Muscle of leg (tissue), 11 donors: ENCODE data around the gene ARL15. TPM values are rescaled to one million over a fixed set of nuclear protein-coding genes. Genes with fewer than 3 reads are reported as not detected.
A peak's percentile ranks its signal among the peaks of the same experiment; 100 is the strongest.

Experiments used
- DNase-seq: peaks from one replicate; pipeline ENCODE4 v3.0.0; 2013
- H3K27ac ChIP-seq: one replicate; pipeline ENCODE4 v1.5.1; 2013; ENCODE audit warnings: mild to moderate bottlenecking, low read length, control low read depth
- H3K27me3 ChIP-seq: one replicate; pipeline ENCODE4 v1.6.1; 2013; ENCODE audit warnings: low read length; ENCODE audit not compliant: control insufficient read depth, insufficient read depth
- H3K36me3 ChIP-seq: one replicate; pipeline ENCODE4 v1.6.1; 2013; ENCODE audit warnings: low read length; ENCODE audit not compliant: control insufficient read depth, insufficient read depth
- H3K4me1 ChIP-seq: one replicate; pipeline ENCODE4 v1.6.1; 2013; ENCODE audit warnings: low read length; ENCODE audit not compliant: control insufficient read depth, insufficient read depth
- H3K4me3 ChIP-seq: one replicate; pipeline ENCODE4 v1.5.1; 2013; ENCODE audit warnings: low read length, control low read depth
- H3K9me3 ChIP-seq: replicated peaks from 2 replicates; pipeline ENCODE4 v1.6.1; 2013; ENCODE audit warnings: low read depth, low read length; ENCODE audit not compliant: control insufficient read depth
- WGBS: methylation state at CpG from one replicate; pipeline ENCODE4 v1.1.5; 2013; ENCODE audit warnings: missing lambda C conversion rate; ENCODE audit not compliant: insufficient coverage; 5-methylcytosine and 5-hydroxymethylcytosine counted together
- polyA plus RNA-seq, 8 donors: library from polyadenylated mRNA; unstranded; fragments of 120-200 nt; gene quantifications; one replicate each; pipeline versions ENCODE4 v1.2.1 to v1.2.3, GENCODE V29; 2013; ENCODE audit warnings: inconsistent platforms in 1 of 8, low replicate concordance in 1 of 8; ENCODE audit not compliant: insufficient read length in 8 of 8, insufficient read depth in 1 of 8
- total RNA-seq: library from RNA; stranded (reverse); fragments of 120-200 nt; gene quantifications from one replicate; pipeline ENCODE4 v1.2.4, GENCODE V29; 2013

The ARL15 gene
- total and polyA plus RNA-seq, 9 donors, result 18.4 to 37.1 (median 23.8) TPM

DNA sequence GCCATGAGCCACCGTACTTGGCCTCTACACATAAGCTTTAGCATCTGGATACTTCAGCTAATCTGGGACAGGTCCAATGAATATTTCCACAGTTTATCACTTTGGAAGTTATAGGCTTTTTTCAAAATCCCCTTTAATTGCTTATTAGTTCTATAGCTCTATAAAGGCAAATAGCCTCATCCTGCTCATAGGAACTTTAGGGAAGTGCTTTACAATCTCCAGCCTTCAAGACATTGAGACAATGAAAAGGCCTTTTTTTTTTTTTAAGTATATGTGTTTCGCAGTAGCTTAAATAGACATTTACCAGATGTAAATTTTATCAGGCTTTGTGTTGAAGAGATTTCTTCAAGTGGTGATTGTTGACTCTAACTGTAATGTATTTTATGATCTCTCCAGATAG is 224.2 kb downstream of the ARL15 start:
- no peak overlapping the region for H3K27ac ChIP-seq
- no peaks in the 10 kb centered on the region for H3K4me1 ChIP-seq
- no peak for DNase-seq
- H3K4me3 ChIP-seq, result no peak overlapping the region
- H3K36me3 ChIP-seq, result no peaks in the 10 kb centered on the region
- no peaks in the 10 kb centered on the region for H3K27me3 ChIP-seq
- H3K9me3 ChIP-seq, result no peaks in the 10 kb centered on the region
- WGBS, result no CpG with 5 or more reads among the region's 2 CpGs

DNA sequence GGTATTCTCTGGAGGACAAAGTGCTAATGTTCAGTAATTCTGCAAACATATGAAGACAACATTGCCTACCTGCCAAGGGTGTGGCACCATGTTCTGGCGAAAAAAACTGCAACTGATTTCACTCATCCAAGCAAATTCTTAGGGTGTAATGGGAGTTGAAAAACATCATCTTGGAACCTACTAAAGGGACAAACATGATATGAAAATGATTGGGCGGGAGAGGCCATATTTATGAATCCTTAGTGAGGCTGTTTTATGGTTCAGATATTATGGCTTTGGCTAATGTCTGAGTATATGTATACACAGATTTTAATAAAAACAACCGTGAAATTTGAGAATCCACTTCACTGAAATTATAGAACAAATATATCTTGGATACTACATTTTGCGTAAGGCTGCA is 225.7 kb downstream of the ARL15 start:
- Histone ChIP-seq H3K4me1 (no peaks in the 10 kb centered on the region), H3K36me3 (no peaks in the 10 kb centered on the region), H3K27ac (no peak overlapping the region), H3K9me3 (no peaks in the 10 kb centered on the region), H3K4me3 (no peak overlapping the region), H3K27me3 (no peaks in the 10 kb centered on the region)
- WGBS, result no CpG with 5 or more reads among the region's 4 CpGs
- DNase-seq, result peak; percentile 66

DNA sequence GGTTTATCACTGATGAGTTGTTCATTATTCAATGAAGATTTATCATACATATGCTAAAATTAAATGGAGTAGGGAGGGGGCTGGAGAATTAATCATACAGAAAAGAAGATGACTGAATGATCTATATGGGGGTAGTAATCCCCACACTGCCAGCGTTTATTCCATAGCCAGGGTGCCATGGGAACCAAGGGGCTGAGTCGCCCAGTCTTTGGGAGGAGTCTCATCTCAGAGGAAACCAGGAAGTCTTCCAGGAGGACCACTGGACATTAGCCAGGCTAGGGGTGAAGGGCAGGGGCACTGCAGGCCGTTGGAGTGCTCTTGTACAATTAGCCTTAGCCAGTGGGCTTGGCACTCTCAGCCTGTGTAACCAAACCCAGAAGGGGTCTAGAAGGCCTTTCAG is 226.5 kb downstream of the ARL15 start:
- 42% methylated on average over 3 of the region's 3 CpGs for WGBS
- no peak overlapping the region for H3K27ac ChIP-seq
- H3K4me3 ChIP-seq, result no peak overlapping the region
- no peaks in the 10 kb centered on the region for H3K36me3 ChIP-seq
- no peaks in the 10 kb centered on the region for H3K27me3 ChIP-seq
- H3K4me1 ChIP-seq, result no peaks in the 10 kb centered on the region
- DNase-seq, result no peak
- H3K9me3 ChIP-seq, result no peaks in the 10 kb centered on the region

DNA sequence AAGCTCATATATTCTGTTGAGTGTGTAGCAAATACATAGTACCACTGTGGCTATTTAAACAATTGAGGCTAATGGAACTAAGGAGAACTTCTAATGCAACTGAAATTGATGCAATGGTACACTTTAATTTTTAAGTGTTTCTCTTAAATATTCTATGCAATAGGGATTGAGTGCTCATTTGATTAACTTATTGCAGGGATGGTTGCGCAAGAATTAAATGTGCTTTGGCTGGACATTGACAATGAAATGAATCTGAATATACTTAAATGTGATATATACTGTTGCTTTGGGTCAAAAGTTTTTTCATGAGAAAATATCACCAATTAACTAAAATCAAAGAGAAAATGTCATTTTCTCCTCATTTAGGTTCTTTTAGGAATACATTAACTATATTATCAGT is 227.1 kb downstream of the ARL15 start:
- Histone ChIP-seq H3K9me3 (no peaks in the 10 kb centered on the region), H3K36me3 (no peaks in the 10 kb centered on the region), H3K4me3 (no peak overlapping the region), H3K27me3 (no peaks in the 10 kb centered on the region), H3K27ac (no peak overlapping the region), H3K4me1 (no peaks in the 10 kb centered on the region)
- WGBS, result no CpG with 5 or more reads among the region's 1 CpG
- DNase-seq, result no peak

DNA sequence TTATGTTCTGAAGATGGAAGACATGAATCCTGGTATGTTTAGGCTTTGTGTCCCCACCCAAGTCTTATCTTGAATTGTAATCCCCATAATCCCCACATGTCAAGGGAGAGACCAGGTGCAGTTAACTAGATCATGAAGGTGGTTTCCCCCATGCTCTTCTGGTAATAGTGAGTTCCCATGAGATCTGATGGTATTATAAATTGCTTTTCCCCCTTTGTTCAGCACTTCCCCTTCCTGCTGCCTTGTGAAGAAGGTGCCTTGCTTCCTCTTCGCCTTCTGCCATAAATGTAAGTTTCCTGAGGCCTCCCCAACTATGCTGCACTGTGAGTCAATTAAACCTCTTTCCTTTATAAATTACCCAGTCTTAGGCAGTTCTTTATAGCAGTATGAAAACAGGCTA is 229.0 kb downstream of the ARL15 start:
- WGBS, result no CpG with 5 or more reads among the region's 1 CpG
- H3K36me3 ChIP-seq, result no peaks in the 10 kb centered on the region

GRCh38 chr5:54080831-54081230 is 229.5 kb downstream of the ARL15 start:
- H3K9me3 ChIP-seq, result no peaks in the 10 kb centered on the region
- H3K4me1 ChIP-seq, result no peaks in the 10 kb centered on the region
- WGBS, result 88% methylated on average over 4 of the region's 5 CpGs
- DNase-seq, result no peak
- no peaks in the 10 kb centered on the region for H3K36me3 ChIP-seq
- no peak overlapping the region for H3K27ac ChIP-seq
- no peaks in the 10 kb centered on the region for H3K27me3 ChIP-seq
- no peak overlapping the region for H3K4me3 ChIP-seq

More for the DNA sequence above, 229.0 kb downstream of the ARL15 start:
- no peaks in the 10 kb centered on the region for H3K9me3 ChIP-seq
- H3K27me3 ChIP-seq, result no peaks in the 10 kb centered on the region
- H3K4me1 ChIP-seq, result no peaks in the 10 kb centered on the region
- DNase-seq, result no peak
- no peak overlapping the region for H3K4me3 ChIP-seq
- H3K27ac ChIP-seq, result no peak overlapping the region

DNA sequence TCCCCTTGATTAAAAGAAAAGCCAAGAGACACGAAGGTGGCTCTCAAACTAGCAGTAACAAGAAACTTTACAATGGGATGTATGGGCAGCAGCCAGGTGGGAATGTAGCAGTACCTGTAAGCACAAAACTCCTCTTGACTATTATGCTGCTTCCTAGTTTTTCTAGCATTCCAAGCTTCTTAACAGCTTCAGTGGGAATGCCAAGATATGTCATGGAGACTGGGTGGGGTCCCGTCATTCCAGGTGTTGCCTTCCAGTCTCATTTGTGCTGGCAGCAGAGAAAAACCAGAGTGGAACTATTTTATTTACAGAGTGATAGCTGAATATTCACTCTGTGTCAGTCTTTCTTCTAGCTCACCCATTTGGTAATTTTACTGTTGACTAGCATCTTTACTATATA is 236.6 kb downstream of the ARL15 start:
- Histone ChIP-seq H3K36me3 (no peaks in the 10 kb centered on the region), H3K4me3 (no peak overlapping the region), H3K9me3 (no peaks in the 10 kb centered on the region), H3K27ac (no peak overlapping the region), H3K4me1 (peaks cover 2% of the 10 kb centered on the region), H3K27me3 (no peaks in the 10 kb centered on the region)
- no CpG with 5 or more reads among the region's 2 CpGs for WGBS
- no peak for DNase-seq

- no peaks in the 10 kb centered on the region for H3K27me3 ChIP-seq
- no peaks in the 10 kb centered on the region for H3K9me3 ChIP-seq
- no CpG with 5 or more reads among the region's 3 CpGs for WGBS
- DNase-seq, result no peak
- no peak overlapping the region for H3K27ac ChIP-seq
- H3K36me3 ChIP-seq, result no peaks in the 10 kb centered on the region
- H3K4me3 ChIP-seq, result no peak overlapping the region
- H3K4me1 ChIP-seq, result peaks cover 2% of the 10 kb centered on the region
Observed at GRCh38 chr5:54073131-54073530, 237.2 kb downstream of the ARL15 start.

DNA sequence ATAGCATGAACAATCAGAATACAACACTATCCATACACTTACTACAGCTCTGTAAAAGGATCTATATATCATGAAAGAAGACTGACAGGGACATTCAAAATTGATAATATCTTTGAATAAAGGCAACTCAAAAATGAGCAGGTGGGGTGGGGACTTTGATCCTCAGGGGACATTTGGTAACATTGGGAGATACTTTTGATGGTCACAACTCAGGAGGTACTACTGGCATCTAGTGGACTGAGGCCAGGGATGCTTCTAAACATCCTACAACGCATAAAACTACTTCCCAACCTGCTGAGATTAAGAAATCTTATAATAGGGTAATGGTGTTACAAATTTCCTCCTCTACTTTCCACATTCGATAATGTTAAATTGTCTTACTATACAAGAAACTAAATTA is 243.9 kb downstream of the ARL15 start:
- Histone ChIP-seq H3K9me3 (no peaks in the 10 kb centered on the region), H3K4me1 (no peaks in the 10 kb centered on the region), H3K36me3 (no peaks in the 10 kb centered on the region), H3K27me3 (no peaks in the 10 kb centered on the region), H3K27ac (no peak overlapping the region), H3K4me3 (no peak overlapping the region)
- no peak for DNase-seq
- no CpG with 5 or more reads among the region's 2 CpGs for WGBS

DNA sequence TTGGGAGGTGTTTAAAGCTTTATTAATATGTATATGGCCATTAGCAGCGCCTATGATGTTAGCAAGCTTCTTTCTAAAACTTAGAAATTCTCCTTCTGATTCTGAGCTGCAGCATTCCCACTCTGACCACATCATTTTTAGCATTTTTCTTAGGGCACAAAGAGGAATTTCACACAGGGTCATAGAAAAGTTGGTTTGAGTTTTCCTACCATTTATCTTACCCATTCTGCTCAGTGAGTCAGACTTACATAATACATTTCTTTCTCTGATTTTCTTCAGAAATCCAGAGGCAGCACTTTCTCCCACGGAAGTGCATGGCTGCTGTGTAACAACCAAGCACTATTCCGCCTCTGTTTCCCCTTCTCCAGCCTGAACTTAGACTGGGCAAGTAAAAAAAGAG is 246.6 kb downstream of the ARL15 start:
- Histone ChIP-seq H3K27ac (no peak overlapping the region), H3K9me3 (no peaks in the 10 kb centered on the region), H3K36me3 (no peaks in the 10 kb centered on the region), H3K4me1 (no peaks in the 10 kb centered on the region), H3K27me3 (no peaks in the 10 kb centered on the region), H3K4me3 (no peak overlapping the region)
- WGBS, result no CpG with 5 or more reads among the region's 3 CpGs
- DNase-seq, result no peak

DNA sequence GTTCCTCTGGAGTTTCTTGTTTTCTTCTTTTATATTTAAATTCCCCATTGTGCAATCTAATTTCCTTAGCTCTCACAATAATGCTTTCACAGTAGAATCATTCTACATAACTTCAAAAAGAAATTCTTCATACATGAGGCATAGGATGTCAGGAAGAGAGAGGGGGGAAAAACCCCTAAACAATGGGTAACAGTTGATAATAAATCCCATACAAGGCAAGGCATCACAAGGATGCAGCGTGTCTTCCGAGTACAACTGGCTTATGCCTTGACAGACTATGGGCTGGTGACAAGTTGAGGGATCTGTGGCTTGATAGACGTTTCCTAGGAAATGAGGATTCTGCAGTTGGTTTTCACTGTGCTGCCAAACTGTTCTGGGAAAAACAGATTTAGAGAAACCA is 247.4 kb downstream of the ARL15 start:
- Histone ChIP-seq H3K27me3 (no peaks in the 10 kb centered on the region), H3K4me1 (no peaks in the 10 kb centered on the region), H3K4me3 (no peak overlapping the region), H3K9me3 (no peaks in the 10 kb centered on the region), H3K36me3 (no peaks in the 10 kb centered on the region), H3K27ac (no peak overlapping the region)
- no CpG with 5 or more reads among the region's 3 CpGs for WGBS
- DNase-seq, result no peak
